Inferior parietal cortex (tissue), 1 donor: ENCODE data around the gene FAM20C.
"Not testable (repeated sequence)": the region's sequence is repeated elsewhere in the genome, so short reads cannot be mapped to it uniquely, and the experiment has no call there.

Experiments
- DNase-seq: peaks from one replicate; pipeline ENCODE4 v3.0.0-alpha.2; 2016; ENCODE audit errors: extremely low spot score

Gene FAM20C

GRCh38 chr7:256981-257646 lies 64.7 kb downstream of the FAM20C start:
- no peak for DNase-seq

- DNase-seq = no peak
Measured at GRCh38 chr7:257647-257992, 65.2 kb downstream of the FAM20C start.

GRCh38 chr7:258476-259190 lies 66.3 kb downstream of the FAM20C start:
- no peak for DNase-seq

GRCh38 chr7:259191-259505 lies 66.8 kb downstream of the FAM20C start:
- DNase-seq = no peak

- DNase-seq = no peak
Measured at GRCh38 chr7:259751-260405, 67.5 kb downstream of the FAM20C start.

- no peak for DNase-seq
Measured at GRCh38 chr7:260441-261281, 68.3 kb downstream of the FAM20C start.

- DNase-seq = no peak
Measured at GRCh38 chr7:261341-262250, 69.2 kb downstream of the FAM20C start.

- DNase-seq = no peak
Measured at GRCh38 chr7:262251-262572, 69.8 kb downstream of the FAM20C start.

GRCh38 chr7:262631-263311 lies 70.4 kb downstream of the FAM20C start:
- DNase-seq = not testable (repeated sequence)

- not testable (repeated sequence) for DNase-seq
Measured at GRCh38 chr7:263483-264351, 71.3 kb downstream of the FAM20C start.

- no peak for DNase-seq
Measured at GRCh38 chr7:264541-265191, 72.3 kb downstream of the FAM20C start.

- DNase-seq = no peak
Measured at GRCh38 chr7:265192-265997, 73.0 kb downstream of the FAM20C start.

GRCh38 chr7:265998-266850 lies 73.9 kb downstream of the FAM20C start:
- DNase-seq = no peak

- no peak for DNase-seq
Measured at GRCh38 chr7:266851-267840, 74.8 kb downstream of the FAM20C start.

GRCh38 chr7:268991-269390 lies 76.6 kb downstream of the FAM20C start:
- no peak for DNase-seq

- no peak for DNase-seq
Measured at GRCh38 chr7:269721-270120, 77.3 kb downstream of the FAM20C start.
